H9 (cell line): ENCODE measurements around the gene RBM33. TPM values are rescaled to one million over a fixed set of nuclear protein-coding genes. Genes with fewer than 3 reads are reported as not detected.
"Not testable (repeated sequence)": the region's sequence is repeated elsewhere in the genome, so short reads cannot be mapped to it uniquely, and the experiment has no call there.

Experiments
- DNase-seq: peaks from one replicate; pipeline ENCODE4 v3.0.0-alpha.2; 2017
- H2AFZ ChIP-seq: one replicate; pipeline ENCODE4 v1.6.1; 2013; ENCODE audit warnings: mild to moderate bottlenecking, low read length, control low read depth, moderate library complexity
- H2AK5ac ChIP-seq: 2 replicates; pipeline ENCODE4 v1.6.1; 2013; ENCODE audit warnings: low read length, control low read depth, mixed read lengths; ENCODE audit not compliant: insufficient read length
- H2BK120ac ChIP-seq: one replicate; pipeline ENCODE4 v1.6.1; 2013; ENCODE audit warnings: low read depth, mild to moderate bottlenecking, low read length, control low read depth, inconsistent platforms; ENCODE audit not compliant: poor library complexity, severe bottlenecking
- H2BK12ac ChIP-seq: 2 replicates; pipeline ENCODE4 v1.6.1; 2013; ENCODE audit warnings: low read length, control low read depth, mixed read lengths, low read depth; ENCODE audit not compliant: insufficient read length
- H2BK15ac ChIP-seq: 2 replicates; pipeline ENCODE4 v1.6.1; 2013; ENCODE audit warnings: low read depth, low read length, control low read depth
- H2BK20ac ChIP-seq: one replicate; pipeline ENCODE4 v1.6.1; 2013; ENCODE audit warnings: low read depth, mild to moderate bottlenecking, low read length, control low read depth, inconsistent platforms; ENCODE audit not compliant: poor library complexity, severe bottlenecking
- H2BK5ac ChIP-seq: 2 replicates; pipeline ENCODE4 v1.6.1; 2013; ENCODE audit warnings: low read length, control low read depth, mixed read lengths; ENCODE audit not compliant: insufficient read length
- H3K14ac ChIP-seq: 2 replicates; pipeline ENCODE4 v1.6.1; 2013; ENCODE audit warnings: low read length, control low read depth; ENCODE audit not compliant: insufficient read depth
- H3K18ac ChIP-seq: 2 replicates; pipeline ENCODE4 v1.6.1; 2013; ENCODE audit warnings: low read depth, mild to moderate bottlenecking, mixed read lengths, low read length, control low read depth; ENCODE audit not compliant: insufficient read length
- H3K23ac ChIP-seq: 2 replicates; pipeline ENCODE4 v1.6.1; 2013; ENCODE audit warnings: low read length, control low read depth, mixed read lengths, low read depth; ENCODE audit not compliant: insufficient read length
- H3K23me2 ChIP-seq: 2 replicates; pipeline ENCODE4 v1.6.1; 2013; ENCODE audit warnings: low read depth, mild to moderate bottlenecking, mixed read lengths, low read length, control low read depth; ENCODE audit not compliant: insufficient read length, poor library complexity, severe bottlenecking
- H3K27ac ChIP-seq: 2 replicates; pipeline ENCODE4 v1.5.1; 2013; ENCODE audit warnings: low read length, control low read depth, mixed read lengths, low read depth; ENCODE audit not compliant: insufficient read length
- H3K27me3 ChIP-seq: 2 replicates; pipeline ENCODE4 v1.6.1; 2013; ENCODE audit warnings: low read length, control low read depth, inconsistent platforms; ENCODE audit not compliant: insufficient read depth
- H3K4ac ChIP-seq: 2 replicates; pipeline ENCODE4 v1.6.1; 2013; ENCODE audit warnings: low read depth, mild to moderate bottlenecking, control low read depth, inconsistent platforms, low read length, moderate library complexity
- H3K4me1 ChIP-seq: 2 replicates; pipeline ENCODE4 v1.6.1; 2013; ENCODE audit warnings: low read length, control low read depth, inconsistent platforms; ENCODE audit not compliant: insufficient read depth
- H3K4me2 ChIP-seq: 2 replicates; pipeline ENCODE4 v1.6.1; 2013; ENCODE audit warnings: low read length, control low read depth, mixed read lengths; ENCODE audit not compliant: insufficient read length, insufficient read depth
- H3K56ac ChIP-seq: 2 replicates; pipeline ENCODE4 v1.6.1; 2013; ENCODE audit warnings: low read depth, mild to moderate bottlenecking, mixed read lengths, low read length, control low read depth; ENCODE audit not compliant: insufficient read length
- H3K79me1 ChIP-seq: 2 replicates; pipeline ENCODE4 v1.6.1; 2013; ENCODE audit warnings: low read depth, mild to moderate bottlenecking, moderate library complexity, low read length, control low read depth, inconsistent platforms; ENCODE audit not compliant: insufficient read depth, poor library complexity, severe bottlenecking
- H3K79me2 ChIP-seq: 2 replicates; pipeline ENCODE4 v1.6.1; 2013; ENCODE audit warnings: low read length, control low read depth, inconsistent platforms; ENCODE audit not compliant: insufficient read depth
- H3K9ac ChIP-seq: 2 replicates; pipeline ENCODE4 v1.6.1; 2013; ENCODE audit warnings: low read length, control low read depth, mixed read lengths; ENCODE audit not compliant: insufficient read length; ENCODE audit errors: extremely low read depth
- H3K9me3 ChIP-seq: one replicate; pipeline ENCODE4 v1.6.1; 2013; ENCODE audit warnings: low read depth, low read length, inconsistent platforms; ENCODE audit not compliant: control insufficient read depth
- H3T11ph ChIP-seq: one replicate; pipeline ENCODE4 v1.6.1; 2013; ENCODE audit warnings: mild to moderate bottlenecking, low read length, control low read depth, inconsistent platforms
- H4K20me1 ChIP-seq: one replicate; pipeline ENCODE4 v1.6.1; 2013; ENCODE audit not compliant: control insufficient read depth, insufficient read length, insufficient read depth
- H4K5ac ChIP-seq: 2 replicates; pipeline ENCODE4 v1.6.1; 2013; ENCODE audit warnings: low read depth, mild to moderate bottlenecking, mixed read lengths, low read length, control low read depth; ENCODE audit not compliant: insufficient read length
- H4K8ac ChIP-seq: replicated peaks from 2 replicates; pipeline ENCODE4 v1.6.1; 2013; ENCODE audit warnings: low read length, control low read depth, mixed read lengths, low read depth; ENCODE audit not compliant: insufficient read length
- H4K91ac ChIP-seq: 2 replicates; pipeline ENCODE4 v1.6.1; 2013; ENCODE audit warnings: low read depth, mild to moderate bottlenecking, moderate library complexity, mixed read lengths, low read length, control low read depth; ENCODE audit not compliant: insufficient read length
- H3K27ac Mint-ChIP-seq, 3 experiments: 2 replicates in 2 of 3; 3 replicates in 1 of 3; pipeline ENCODE4 v1.8.0; 2020 to 2021; ENCODE audit warnings: mixed read lengths in 3 of 3, mild to moderate bottlenecking in 1 of 3, moderate library complexity in 1 of 3
- H3K27me3 Mint-ChIP-seq: 2 replicates; pipeline ENCODE4 v1.8.0; 2021; ENCODE audit warnings: low read depth, mild to moderate bottlenecking, moderate library complexity, mixed read lengths
- H3K36me3 Mint-ChIP-seq, 3 experiments: 2 replicates in 2 of 3; 3 replicates in 1 of 3; pipeline ENCODE4 v1.8.0; 2020 to 2021; ENCODE audit warnings: low read depth in 3 of 3, mixed read lengths in 3 of 3; ENCODE audit not compliant: insufficient read depth in 1 of 3
- H3K4me1 Mint-ChIP-seq, 2 experiments: 2 replicates each; pipeline ENCODE4 v1.8.0; 2020; ENCODE audit warnings: mixed read lengths in 2 of 2
- H3K4me3 Mint-ChIP-seq, 2 experiments: 2 replicates in 1 of 2; 3 replicates in 1 of 2; pipeline ENCODE4 v1.8.0; 2020 to 2021; ENCODE audit warnings: mild to moderate bottlenecking in 2 of 2, mixed read lengths in 2 of 2, moderate library complexity in 1 of 2
- H3K9me3 Mint-ChIP-seq, 2 experiments: 2 replicates in 1 of 2; 3 replicates in 1 of 2; pipeline ENCODE4 v1.8.0; 2020; ENCODE audit warnings: mild to moderate bottlenecking in 2 of 2, mixed read lengths in 2 of 2, moderate library complexity in 1 of 2
- WGBS: extraction: QIAGEN DNeasy Blood & Tissue Kit; methylation state at CpG from one replicate; pipeline ENCODE4 v1.1.7; 2013; ENCODE audit warnings: missing lambda C conversion rate, low lambda C conversion rate, mixed read lengths; ENCODE audit not compliant: insufficient read length; ENCODE audit errors: extremely low coverage; 5-methylcytosine and 5-hydroxymethylcytosine counted together
- total RNA-seq: library from RNA; stranded (reverse); gene quantifications from 2 replicates; pipeline ENCODE4 v1.2.1, GENCODE V29; 2021
- TF ChIP-seq, protein P1 (sequence below): fragments of 200-600 bp; sonication (generic); conservative IDR thresholded peaks from 3 replicates; pipeline ENCODE4 v1.8.0; 2021; ENCODE audit warnings: antibody characterized with exemption, mild to moderate bottlenecking

The RBM33 gene
- total RNA-seq, 1 experiment from 2014 or later = 71.3 TPM

DNA sequence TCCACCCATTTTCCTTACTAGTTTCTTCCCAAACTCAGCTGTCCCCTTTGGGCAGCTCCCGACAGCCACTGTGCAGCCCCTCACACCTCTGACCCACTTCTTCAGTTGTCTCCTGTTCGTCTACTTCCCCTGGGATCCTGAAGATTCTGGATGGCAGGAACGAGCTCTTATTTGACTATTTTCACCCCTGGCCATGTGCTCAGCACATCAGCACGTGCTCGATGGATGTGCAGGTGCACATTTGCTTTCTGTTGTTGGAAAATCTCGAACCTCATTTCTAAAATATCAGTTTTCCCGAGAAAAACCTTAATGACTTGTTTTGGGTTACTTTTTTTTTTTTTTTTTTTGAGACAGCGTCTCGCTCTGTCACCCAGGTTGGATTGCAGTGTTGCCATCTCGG is 31.8 kb upstream of the RBM33 start:
- Histone ChIP-seq H3K79me2 (no peaks in the 10 kb centered on the region), H2BK12ac (no peak overlapping the region), H4K5ac (no peak overlapping the region), H4K91ac (no peak overlapping the region), H3K9me3 (no peaks in the 10 kb centered on the region), H3K18ac (no peak overlapping the region), H3K79me1 (no peaks in the 10 kb centered on the region), H2AFZ (no peak overlapping the region), H4K20me1 (no peaks in the 10 kb centered on the region), H4K8ac (no peak overlapping the region), H2BK120ac (no peak overlapping the region), H3K27me3 (no peaks in the 10 kb centered on the region), H3T11ph (no peak overlapping the region), H3K23me2 (no peaks in the 10 kb centered on the region), H3K14ac (no peak overlapping the region), H3K4me1 (no peaks in the 10 kb centered on the region), H2BK20ac (no peak overlapping the region), H3K4me2 (no peak overlapping the region), H3K9ac (no peak overlapping the region), H2AK5ac (no peak overlapping the region), H2BK5ac (no peak overlapping the region), H3K4ac (no peak overlapping the region), H2BK15ac (no peak overlapping the region), H3K27ac (no peak overlapping the region), H3K23ac (no peak overlapping the region), H3K56ac (no peak overlapping the region)
- TF ChIP-seq, protein P1, sequence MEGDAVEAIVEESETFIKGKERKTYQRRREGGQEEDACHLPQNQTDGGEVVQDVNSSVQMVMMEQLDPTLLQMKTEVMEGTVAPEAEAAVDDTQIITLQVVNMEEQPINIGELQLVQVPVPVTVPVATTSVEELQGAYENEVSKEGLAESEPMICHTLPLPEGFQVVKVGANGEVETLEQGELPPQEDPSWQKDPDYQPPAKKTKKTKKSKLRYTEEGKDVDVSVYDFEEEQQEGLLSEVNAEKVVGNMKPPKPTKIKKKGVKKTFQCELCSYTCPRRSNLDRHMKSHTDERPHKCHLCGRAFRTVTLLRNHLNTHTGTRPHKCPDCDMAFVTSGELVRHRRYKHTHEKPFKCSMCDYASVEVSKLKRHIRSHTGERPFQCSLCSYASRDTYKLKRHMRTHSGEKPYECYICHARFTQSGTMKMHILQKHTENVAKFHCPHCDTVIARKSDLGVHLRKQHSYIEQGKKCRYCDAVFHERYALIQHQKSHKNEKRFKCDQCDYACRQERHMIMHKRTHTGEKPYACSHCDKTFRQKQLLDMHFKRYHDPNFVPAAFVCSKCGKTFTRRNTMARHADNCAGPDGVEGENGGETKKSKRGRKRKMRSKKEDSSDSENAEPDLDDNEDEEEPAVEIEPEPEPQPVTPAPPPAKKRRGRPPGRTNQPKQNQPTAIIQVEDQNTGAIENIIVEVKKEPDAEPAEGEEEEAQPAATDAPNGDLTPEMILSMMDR = no peak
- no peak for DNase-seq
- Mint-ChIP-seq H3K36me3 (peaks cover 14 to 28% (median 23%) of the 10 kb centered on the region in 3 experiments), H3K27ac (peak overlapping the region in 1 of 3 experiments; percentile 14; a peak in 1 of 7 replicates), H3K4me3 (no peak overlapping the region), H3K27me3 (peaks cover 14% of the 10 kb centered on the region), H3K9me3 (peaks cover 20 to 27% of the 10 kb centered on the region in 2 experiments), H3K4me1 (peaks cover 8 to 11% of the 10 kb centered on the region in 2 experiments)
- WGBS = no CpG with 5 or more reads among the region's 10 CpGs

DNA sequence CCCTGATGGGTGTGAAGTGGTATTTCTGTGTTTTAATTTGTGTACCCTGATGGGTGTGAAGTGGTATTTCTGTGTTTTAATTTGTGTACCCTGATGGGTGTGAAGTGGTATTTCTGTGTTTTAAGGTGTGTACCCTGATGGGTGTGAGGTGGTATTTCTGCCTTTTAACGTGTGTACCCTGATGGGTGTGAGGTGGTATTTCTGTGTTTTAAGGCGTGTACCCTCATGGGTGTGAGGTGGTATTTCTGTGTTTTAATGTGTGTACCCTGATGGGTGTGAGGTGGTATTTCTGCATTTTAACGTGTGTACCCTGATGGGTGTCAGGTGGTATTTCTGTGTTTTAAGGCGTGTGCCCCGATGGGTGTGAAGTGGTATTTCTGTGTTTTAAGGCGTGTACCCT is 29.4 kb upstream of the RBM33 start:
- not testable (repeated sequence) for H3K79me1 ChIP-seq, H3K4me3 Mint-ChIP-seq, H3K14ac ChIP-seq, H2AK5ac ChIP-seq, H3K27ac ChIP-seq, H3K4ac ChIP-seq, H3K27me3 ChIP-seq, H3K23ac ChIP-seq, H3K79me2 ChIP-seq, H2BK120ac ChIP-seq, H3K56ac ChIP-seq, H3K4me1 ChIP-seq, H3K27ac Mint-ChIP-seq, H3T11ph ChIP-seq, H4K8ac ChIP-seq, H3K9ac ChIP-seq, H3K9me3 ChIP-seq, DNase-seq, H2BK15ac ChIP-seq, H2BK20ac ChIP-seq, H4K20me1 ChIP-seq, H2BK12ac ChIP-seq, H3K4me2 ChIP-seq, H2AFZ ChIP-seq, H3K18ac ChIP-seq, H4K5ac ChIP-seq, H4K91ac ChIP-seq, H2BK5ac ChIP-seq, H3K23me2 ChIP-seq
- Mint-ChIP-seq H3K9me3 (peaks cover 20 to 27% of the 10 kb centered on the region in 2 experiments), H3K4me1 (peaks cover 8 to 14% of the 10 kb centered on the region in 2 experiments), H3K36me3 (peaks cover 14 to 28% (median 25%) of the 10 kb centered on the region in 3 experiments), H3K27me3 (peaks cover 14% of the 10 kb centered on the region)
- WGBS = no CpG with 5 or more reads among the region's 6 CpGs
